GM21717 (cell line): Measurements from ENCODE around the gene CMIP.

Experiments used
- ATAC-seq: cut with Tn5 transposase; IDR thresholded peaks from one replicate; pipeline ENCODE4 v1.9.1; 2021; ENCODE audit warnings: mild to moderate bottlenecking, moderate library complexity; ENCODE audit not compliant: unreplicated experiment

The CMIP gene

DNA sequence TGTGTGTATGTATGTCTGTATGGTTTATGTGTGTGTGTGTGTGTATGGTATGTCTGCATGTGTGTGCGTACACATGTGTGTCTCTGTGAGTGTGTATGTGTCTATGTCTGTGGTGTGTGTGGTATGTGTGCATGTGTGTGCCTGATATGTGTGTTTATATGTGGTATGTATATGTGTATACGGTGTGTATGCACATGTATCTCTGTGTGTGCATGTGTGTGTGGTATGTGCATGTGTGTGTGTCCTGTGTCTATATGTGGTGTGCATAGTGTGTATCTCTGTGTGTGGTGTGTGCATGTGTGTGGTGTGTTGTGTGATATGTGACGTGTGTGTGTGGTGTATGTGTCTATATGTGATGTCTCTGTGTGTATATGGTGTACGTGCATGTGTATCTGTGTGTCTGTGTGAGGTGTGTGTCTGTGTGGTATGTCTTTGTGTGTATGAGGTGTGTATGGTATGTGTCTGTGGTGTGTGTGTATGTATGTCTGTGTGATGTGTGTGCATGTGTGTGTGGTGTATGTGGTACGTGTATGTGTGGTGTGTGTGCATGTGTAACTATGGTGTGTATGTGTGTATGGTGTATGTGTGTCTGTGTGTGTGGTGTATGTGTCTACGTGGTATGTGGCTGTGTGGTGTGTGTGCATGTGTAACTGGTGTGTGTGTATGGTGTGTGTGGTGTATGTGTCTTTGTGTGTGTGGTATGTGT, 170.2 kb downstream of the CMIP start:
- no peak for ATAC-seq

DNA sequence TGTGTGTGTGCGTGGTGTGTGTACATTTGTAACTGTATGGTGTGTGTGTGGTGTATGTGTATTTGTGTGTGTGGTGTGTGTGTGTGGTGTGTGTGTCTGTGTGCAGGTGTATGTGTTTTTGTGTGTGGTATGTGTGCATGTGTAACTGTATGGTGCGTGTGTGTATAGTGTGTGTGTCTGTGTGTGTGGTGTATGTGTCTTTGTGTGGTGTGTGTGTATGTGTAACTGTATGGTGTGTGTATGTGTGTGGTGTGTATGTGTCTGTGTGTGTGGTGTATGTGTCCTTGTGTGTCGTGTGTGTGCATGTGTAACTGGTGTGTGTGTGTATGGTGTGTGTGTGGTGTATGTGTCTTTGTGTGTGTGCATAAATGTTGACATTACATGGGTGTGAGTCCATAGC, 170.8 kb downstream of the CMIP start:
- no peak for ATAC-seq

DNA sequence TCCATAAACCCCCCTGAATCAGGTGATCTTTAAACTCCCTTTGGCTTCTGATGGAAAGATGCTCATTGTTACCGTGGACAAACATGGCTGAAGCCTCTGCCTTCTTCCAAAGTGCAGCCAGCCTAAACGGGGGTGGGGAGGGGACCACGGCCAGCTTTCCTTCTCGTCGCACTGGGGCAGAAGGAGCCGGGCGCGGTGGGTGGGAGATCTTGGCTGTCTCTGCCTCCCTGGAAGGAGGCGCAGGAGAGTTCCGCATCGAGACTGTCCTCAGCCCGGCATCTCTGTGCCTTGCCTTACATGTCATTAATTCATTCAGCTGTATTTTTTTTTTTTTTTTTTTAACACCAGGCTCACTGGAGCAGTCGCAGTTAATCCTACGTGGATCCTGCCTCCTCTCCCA, 171.2 kb downstream of the CMIP start:
- ATAC-seq, result no peak

DNA sequence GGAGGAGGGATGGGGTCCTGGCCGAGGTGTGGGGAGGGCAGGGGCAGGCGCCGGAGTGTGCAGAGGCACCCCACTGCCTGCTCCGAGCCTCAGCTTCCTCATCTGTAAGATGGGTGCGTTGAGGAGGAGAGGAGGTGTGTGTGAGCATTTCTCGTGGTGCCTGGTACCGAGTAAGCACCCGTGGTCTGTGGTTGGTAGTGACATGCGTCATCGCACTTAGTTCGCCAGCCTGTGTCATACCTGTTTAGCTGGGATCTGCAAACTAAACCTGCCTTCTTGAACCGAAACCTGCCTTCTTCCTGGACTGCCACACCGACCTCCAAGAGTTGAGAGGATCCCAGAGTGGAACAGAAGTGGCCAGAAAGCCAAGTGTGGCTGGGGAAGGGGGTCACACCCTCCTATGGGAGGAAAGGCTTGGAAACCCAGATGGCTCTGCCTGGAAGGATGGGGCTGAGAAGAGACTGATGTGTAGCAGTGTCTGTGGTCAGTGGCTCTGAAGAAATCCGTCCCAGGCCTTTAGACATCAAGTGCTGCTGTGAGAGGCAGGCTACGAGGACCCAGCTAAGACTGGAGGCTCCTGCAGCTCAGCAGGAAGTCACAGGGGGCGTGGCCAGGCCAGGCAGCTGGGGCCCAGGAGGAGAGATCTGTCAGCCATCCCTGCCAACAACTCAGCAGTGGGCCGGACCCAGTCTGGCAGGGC, 171.9 kb downstream of the CMIP start:
- peak; percentile 77 for ATAC-seq

DNA sequence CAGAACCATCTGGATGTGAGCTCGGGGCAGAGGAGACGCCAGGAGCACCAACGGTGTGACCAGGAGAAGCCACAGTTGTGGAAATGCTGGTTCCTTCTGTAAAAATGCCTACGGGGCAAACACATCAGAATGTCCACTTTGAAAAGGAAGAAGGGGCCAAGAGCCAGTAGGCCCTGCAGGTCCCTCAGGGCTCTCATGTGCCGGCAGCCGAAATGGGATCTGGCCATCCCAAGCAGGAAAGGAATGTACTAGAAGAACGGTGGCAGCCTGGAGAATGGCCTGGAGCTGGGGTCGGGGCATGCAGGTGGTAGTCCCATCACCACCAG, 172.4 kb downstream of the CMIP start:
- ATAC-seq, result no peak

DNA sequence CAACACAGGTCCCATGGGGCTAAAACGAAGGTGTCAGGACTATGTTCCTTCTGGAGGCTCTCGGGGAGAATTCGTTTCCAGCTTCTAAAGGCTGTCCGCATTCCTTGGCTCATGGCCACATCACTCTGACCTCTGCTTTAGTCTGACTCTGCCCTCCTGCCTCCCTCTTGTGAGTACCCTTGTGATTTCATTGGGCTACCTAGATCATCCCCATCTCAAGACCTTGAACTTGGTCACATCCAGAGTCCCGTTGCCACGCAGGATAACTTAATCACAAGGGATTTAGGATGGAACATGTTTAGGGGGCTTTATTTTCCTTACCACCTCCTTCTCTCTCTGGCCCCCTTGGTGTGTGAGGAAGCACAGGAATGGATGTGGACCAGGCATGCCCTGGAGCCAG, 173.6 kb downstream of the CMIP start:
- no peak for ATAC-seq

DNA sequence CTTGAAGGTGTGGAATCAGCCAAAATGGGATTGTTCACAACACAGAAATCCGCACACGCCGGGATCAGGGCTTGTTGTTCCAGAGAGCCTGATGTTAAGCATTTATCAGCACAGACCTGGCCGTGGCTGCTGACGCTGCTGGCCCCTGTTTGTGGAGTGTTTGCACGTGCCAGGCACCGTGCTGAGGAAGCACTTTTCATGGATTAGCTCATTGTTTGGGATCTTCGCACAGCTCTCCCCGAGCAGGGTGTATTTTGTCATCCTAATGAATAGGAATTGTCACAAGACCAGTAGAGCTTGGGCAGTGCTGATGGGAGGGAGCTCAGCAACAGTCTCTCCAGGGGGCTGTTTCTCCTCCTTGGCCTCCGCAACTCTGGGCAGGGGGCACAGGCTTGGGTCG, 174.1 kb downstream of the CMIP start:
- ATAC-seq, result no peak

DNA sequence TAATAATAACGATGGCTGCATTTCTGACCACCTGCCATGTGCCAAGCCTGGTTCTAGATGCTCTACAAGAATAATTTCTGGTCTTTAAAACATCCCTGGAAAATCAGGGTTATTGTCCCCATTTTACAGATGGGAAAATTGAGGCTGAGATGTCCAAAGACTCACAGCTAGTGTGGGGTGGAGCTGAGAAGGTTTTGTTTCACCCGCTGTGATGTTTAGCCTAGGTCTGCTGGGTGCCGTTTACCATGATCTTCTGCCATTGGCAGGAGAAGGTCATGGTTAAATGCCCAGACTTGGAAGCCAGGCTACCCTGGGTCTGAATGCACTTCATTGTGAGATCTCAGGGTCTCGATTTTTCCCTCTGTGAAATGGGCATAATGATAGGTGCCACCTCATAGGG, 175.4 kb downstream of the CMIP start:
- ATAC-seq, result no peak

DNA sequence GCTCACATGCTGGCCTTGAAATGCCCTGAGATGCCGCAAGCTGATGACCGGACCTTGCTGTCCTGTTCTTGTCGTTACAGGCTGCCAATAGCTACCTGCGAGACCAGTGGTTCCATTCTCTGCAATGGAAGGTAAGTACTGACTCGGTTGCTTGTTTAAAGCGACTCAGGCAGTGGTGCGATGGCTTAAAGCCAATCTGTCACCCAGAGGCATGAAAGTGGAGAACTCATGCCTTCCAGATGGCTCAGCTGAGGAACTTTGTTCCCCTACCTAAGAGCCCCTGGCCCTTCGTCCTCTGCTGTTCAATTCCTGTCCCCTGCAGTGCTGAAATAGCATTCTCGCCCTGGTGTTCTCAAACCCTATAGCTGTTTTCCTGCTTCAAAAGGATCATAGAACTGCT, 176.2 kb downstream of the CMIP start:
- ATAC-seq, result no peak

DNA sequence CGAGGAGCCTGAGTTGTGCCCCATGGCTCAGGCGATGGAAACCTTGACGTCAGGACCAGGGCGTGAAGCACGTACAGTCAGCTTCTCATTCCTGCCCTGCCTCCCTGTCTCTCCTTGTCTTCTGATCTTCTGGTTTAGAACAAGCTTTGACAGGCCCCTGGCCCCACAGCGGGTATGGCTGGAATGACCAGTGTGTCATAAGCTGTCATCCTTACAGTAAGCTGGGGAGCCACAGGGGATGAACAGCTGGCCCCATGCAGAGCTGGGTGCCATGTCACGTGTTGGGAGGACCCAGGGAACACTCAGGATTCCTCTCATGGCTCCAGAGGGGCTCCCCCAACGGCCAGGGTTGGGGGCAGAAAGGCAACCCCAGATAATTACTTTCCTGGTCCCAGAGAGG, 176.9 kb downstream of the CMIP start:
- ATAC-seq, result no peak

DNA sequence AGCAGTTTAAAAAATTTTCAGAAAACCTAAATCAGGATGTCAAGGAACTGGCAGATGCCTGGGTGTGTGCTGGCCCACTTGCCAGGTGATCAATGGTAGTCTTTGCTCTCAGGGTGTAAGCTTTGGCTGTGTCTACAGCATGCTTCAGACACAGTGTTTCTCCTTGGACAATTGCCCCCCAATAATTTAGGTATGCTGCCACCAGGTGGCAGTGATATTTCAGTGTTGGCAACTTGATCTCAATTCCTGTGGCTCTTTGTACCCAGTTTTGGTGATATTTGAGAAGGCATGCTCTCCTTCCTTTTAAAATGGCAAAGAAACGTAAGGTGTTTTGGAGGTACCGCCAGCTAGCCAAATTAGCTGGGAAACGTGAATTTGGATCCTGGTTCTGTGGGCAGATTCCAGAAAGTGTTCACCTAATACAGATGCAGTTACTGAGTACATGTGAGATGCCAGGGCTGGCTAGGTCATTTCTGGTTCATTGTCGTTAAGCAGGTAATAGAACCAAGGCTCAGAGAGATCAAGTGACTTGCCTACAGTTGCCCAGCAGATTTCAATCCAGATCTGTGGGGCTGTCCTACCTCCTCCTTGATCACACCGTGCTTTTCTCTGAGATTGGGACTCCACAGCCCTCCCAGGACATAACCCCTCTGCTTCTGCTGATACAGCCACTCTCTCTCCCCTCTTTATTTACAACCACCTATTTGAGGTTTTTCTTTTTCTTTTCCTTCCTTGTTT, 178.9 kb downstream of the CMIP start:
- no peak for ATAC-seq

DNA sequence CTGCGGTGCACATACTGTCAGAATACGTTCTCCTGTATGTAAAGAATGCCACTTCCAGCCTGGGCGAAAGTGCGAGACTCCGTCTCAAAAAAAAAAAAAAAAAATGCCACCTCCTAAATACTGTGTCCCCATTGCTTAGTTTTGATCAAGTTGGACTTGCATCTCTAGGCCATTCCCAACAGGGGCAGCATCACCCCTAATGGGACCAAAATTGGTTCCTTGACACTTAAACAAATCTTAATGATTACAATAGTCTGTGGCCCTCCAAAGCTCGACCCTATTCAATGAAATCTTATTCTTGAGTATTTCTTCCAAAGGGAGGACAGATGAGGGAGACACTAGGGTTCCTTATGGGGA, 179.8 kb downstream of the CMIP start:
- no peak for ATAC-seq

DNA sequence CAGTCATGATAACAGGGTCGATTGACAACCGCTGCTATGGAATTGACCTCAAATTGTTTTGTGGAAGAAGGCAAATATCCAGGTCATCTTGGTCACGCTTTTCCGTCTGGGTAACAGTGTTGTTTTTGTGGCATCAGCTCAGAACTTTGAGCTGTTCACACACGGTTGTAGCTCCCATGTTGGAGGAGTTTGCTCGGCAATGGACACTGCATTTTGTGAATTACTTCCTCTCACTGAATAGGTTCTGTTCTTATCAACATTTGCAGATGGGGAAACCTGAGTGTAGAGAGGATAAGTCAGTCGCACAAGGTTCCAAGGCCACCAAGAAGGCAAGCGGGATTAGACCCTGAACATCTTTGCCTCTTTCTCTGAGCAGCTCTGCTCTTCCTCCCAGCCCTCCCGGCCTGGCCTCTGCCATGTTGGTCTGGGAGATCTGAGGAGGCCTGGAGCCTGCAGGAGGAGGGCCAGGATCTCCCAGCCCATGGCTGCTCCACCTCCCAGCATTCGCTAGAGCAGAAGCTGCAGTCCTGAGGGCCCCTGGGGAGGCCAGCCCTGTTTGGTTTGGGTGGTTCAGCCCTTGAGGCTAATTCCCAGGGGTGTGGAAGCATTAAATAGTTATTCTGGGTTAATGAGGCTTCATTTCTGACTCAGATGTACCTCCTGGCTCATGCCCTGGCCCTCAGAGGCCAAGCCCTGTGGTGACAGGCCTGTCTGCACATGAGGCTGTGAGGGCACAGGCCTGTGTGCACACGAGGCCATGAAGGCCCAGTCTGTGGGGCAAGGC, 180.3 kb downstream of the CMIP start:
- no peak for ATAC-seq

DNA sequence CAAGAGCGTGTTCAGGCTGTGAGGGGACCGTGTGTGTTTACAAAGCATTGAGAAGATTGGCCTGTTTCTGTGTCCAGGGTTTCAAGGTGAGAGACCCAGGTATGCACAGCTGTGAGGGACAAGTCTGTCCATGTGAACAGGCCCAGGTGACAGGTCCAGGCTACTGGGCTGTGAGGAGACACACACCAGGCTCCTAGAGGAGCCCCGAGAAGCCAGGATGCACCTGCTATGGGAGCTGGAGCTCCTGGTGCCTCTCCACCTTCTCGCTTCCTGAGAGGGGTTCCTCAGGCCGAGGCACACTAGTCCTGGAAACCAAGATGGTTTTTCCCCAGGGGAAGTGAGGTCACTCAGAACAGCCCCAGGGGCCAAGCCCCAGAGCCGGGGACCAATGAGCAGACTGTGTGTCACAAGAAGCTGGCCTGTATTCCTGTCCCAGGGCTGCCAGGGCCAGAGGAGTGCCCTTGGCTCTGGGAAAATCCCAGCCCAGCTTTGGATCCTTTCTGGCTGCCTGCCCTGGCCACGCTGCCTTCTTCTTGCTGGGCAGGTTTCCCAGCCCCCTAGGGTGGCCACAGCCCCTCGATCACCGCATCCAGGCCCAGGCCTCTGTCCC, 181.0 kb downstream of the CMIP start:
- no peak for ATAC-seq

DNA sequence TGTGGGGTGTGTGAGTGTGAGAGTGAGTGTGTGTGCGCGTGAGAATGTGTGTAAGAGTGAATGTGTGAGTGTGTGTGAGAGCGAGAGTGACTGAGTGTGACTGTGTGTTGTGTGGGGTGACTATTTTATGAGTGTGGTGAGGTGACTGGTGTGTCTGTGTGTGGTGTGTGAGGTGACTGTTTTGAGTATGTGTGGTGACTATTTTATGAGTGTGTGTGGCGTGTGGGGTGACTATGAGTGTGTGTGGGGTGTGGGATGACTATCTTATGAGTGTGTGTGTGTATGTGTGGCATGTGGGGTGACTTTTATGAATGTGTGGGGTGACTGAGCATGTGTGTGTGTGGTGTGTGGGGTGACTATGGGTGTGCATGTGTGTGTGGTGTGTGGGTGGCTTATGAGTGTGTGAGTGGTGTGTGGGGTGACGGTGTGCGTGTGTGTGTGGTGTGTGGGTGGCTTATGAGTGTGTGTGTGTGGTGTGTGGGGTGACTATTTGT, 181.6 kb downstream of the CMIP start:
- ATAC-seq, result no peak

DNA sequence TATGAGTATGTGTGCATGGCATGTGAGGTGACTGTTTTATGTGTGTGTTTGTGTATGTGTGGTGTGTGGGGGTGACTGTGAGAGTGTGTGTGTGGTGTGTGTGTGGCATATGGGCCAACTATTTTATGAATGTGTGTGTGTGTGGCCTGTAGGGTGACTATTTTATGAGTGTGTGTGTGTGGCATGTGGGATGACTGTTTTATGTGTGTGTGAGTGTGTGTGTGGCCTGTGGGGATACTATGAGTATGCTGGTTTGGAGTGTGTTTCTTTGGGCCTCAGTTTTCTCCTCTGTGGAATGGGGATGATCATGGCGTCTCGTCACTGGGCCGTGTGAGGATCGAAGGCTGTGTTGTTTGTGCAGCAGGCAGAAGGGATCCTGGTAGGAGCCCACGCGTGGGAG, 182.4 kb downstream of the CMIP start:
- no peak for ATAC-seq

DNA sequence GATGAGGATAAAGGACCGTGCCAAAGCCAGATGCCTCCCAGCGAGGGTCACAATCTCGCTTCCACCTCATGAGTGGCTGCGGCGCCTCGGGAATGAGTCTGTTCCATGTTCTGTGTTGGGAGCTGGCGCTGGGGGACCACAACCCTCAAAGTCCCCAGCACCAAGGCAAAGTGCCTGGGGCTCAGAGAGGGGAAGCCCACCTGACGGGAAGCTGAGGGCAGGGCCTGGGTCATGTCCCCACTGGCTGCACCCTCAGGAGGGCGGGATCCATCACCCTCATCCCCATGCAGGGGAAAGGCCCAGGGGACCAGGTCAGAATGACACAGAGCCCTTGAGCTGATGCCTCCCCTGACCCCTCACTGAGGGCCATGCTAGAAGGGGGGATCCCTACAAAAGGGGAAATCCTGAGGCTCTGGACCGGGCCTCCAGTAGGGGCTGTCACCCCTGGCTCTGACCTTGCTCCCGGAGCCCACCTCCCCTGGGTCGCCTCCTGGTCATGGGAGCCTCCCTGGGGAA, 183.2 kb downstream of the CMIP start:
- ATAC-seq, result no peak

DNA sequence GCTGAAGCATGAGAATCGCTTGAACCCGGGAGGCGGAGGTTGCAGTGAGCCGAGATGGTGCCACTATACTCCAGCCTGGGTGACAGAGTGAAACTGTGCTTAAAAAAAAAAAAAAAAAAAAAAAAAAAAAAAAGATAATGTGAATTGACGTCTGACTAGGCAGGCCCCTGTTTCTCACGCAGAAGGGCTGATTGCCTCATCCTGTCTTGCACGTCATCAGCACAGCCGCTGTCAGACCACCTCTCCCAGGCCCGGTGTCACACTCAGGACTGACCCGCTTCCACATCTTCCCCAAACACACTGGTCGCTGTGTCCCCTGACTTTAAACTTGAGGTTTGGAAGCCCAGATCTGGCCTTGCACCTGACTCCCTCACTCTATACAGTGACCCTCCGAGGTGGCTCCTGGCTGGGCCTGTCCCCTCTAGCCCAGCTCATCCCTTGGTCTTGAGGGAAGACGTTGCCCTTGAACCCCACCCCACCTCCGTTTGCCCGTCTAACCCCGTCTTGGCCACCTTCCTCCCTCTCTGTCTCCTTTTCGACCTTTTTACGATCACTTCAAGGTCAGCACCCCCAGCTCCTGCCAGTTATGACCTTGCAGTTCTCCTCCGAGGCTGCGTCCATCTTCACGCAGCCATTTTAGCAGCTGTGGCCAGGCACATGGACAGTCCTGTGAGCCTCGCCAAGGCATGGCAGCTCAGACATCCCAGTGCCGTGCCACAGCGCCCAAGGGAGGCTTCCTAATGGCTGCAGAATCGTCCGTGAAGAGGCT, 184.6 kb downstream of the CMIP start:
- ATAC-seq, result no peak

DNA sequence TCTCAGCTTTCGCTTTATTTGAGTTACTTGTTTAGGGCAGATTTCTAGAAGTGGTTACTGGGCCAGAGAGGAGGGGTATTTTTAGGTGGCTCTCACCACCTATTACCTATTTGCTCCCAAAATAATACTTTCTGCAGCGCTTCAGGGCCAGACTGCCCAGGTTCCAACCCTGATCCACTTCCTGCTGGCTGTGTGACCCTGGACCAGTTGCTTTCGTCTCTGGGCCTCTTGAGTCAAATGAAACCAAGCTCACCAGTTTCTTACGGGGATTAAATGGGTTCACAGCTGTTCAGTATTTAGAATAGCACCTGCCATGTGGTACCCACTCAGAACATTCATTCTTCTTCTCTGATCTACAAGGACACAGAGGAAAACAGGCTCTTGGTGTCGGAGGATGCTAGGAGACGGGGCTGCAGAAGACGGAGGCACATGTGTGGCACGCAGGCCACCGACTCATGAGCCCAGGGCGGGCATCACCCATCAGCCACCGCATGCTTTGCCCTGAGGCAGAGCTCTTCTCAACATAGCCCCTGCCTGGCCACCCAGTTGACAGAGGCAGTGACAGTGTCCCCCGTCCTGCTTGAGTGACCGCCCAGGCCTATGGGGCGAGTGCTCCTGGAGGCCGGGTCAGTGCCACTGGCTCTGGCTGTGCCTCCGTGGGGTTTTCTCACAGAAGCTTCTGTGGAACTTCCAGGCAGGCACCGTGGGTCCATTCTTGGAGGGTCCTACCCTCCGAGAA, 185.5 kb downstream of the CMIP start:
- ATAC-seq, result no peak
